ENCODE data around the gene BCKDHA.

The BCKDHA gene

GRCh38 chr19:41421314-41421713 lies 23.7 kb downstream of the BCKDHA start:
- TF ChIP-seq CTCF (IDR thresholded peaks at IDR 0.05; ENCODE audit: insufficient read depth, low read length, poor library complexity, severe bottlenecking): no peak
- H3K27me3 ChIP-seq (replicated peaks; ENCODE audit: control insufficient read depth, insufficient read depth, low read length): no peaks in the 10 kb centered on the region
- DNase-seq (ENCODE audit: extremely low read depth, insufficient read length): no peak
- peaks cover 32% of the 10 kb centered on the region for H3K36me3 ChIP-seq (ENCODE audit: control insufficient read depth, insufficient read depth, low read length)
- no peak overlapping the region for H3K4me3 ChIP-seq (replicated peaks; ENCODE audit: low read depth, low read length)

- H3K27me3 ChIP-seq (replicated peaks; ENCODE audit: control insufficient read depth, insufficient read depth, low read length): no peaks in the 10 kb centered on the region
- no peak for TF ChIP-seq CTCF (IDR thresholded peaks at IDR 0.05; ENCODE audit: insufficient read depth, low read length, poor library complexity, severe bottlenecking)
- no peak overlapping the region for H3K4me3 ChIP-seq (replicated peaks; ENCODE audit: low read depth, low read length)
- no peak for DNase-seq (ENCODE audit: extremely low read depth, insufficient read length)
- peaks cover 32% of the 10 kb centered on the region for H3K36me3 ChIP-seq (ENCODE audit: control insufficient read depth, insufficient read depth, low read length)
Observed at GRCh38 chr19:41421973-41422372, 24.4 kb downstream of the BCKDHA start.

- Histone ChIP-seq H3K36me3 (ENCODE audit: control insufficient read depth, insufficient read depth, low read length) (peaks cover 32% of the 10 kb centered on the region), H3K4me3 (replicated peaks; ENCODE audit: low read depth, low read length) (no peak overlapping the region), H3K27me3 (replicated peaks; ENCODE audit: control insufficient read depth, insufficient read depth, low read length) (no peaks in the 10 kb centered on the region)
- no peak for DNase-seq (ENCODE audit: extremely low read depth, insufficient read length)
- no peak for TF ChIP-seq CTCF (IDR thresholded peaks at IDR 0.05; ENCODE audit: insufficient read depth, low read length, poor library complexity, severe bottlenecking)
Observed at GRCh38 chr19:41422456-41422855, 24.8 kb downstream of the BCKDHA start.

GRCh38 chr19:41422955-41423354 lies 25.3 kb downstream of the BCKDHA start:
- H3K27me3 ChIP-seq (replicated peaks; ENCODE audit: control insufficient read depth, insufficient read depth, low read length): no peaks in the 10 kb centered on the region
- H3K36me3 ChIP-seq (ENCODE audit: control insufficient read depth, insufficient read depth, low read length): peaks cover 32% of the 10 kb centered on the region
- TF ChIP-seq CTCF (IDR thresholded peaks at IDR 0.05; ENCODE audit: insufficient read depth, low read length, poor library complexity, severe bottlenecking): no peak
- H3K4me3 ChIP-seq (replicated peaks; ENCODE audit: low read depth, low read length): no peak overlapping the region
- no peak for DNase-seq (ENCODE audit: extremely low read depth, insufficient read length)

- DNase-seq (ENCODE audit: extremely low read depth, insufficient read length): no peak
- H3K36me3 ChIP-seq (ENCODE audit: control insufficient read depth, insufficient read depth, low read length): peaks cover 27% of the 10 kb centered on the region
- no peak for TF ChIP-seq CTCF (IDR thresholded peaks at IDR 0.05; ENCODE audit: insufficient read depth, low read length, poor library complexity, severe bottlenecking)
- H3K27me3 ChIP-seq (replicated peaks; ENCODE audit: control insufficient read depth, insufficient read depth, low read length): no peaks in the 10 kb centered on the region
- H3K4me3 ChIP-seq (replicated peaks; ENCODE audit: low read depth, low read length): no peak overlapping the region
Observed at GRCh38 chr19:41424335-41425173, 26.9 kb downstream of the BCKDHA start.
